Measurements from ENCODE around the gene INSM2. TPM values are rescaled to one million over a fixed set of nuclear protein-coding genes. Genes with fewer than 3 reads are reported as not detected.

The INSM2 gene
- total RNA-seq, 1 donor from 2014 or later = not detected

DNA sequence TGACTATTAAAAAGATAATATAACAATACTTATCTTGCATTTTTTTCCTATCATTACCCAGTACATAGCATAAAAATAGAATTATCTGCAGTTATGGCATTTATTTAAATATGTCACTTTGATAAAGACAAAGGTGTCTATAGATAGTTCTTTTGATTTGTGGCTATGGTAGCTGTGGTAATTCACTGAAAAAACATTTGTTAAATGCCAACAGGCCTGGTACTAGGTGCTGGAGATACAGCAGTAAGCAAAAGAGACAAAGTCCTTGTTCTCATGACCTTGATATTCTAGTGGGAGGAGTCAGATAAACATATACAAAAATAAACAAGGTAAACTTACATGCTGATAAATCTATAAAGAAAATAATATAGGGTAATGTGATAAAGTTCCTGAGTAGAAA, 44.7 kb downstream of the INSM2 start:
- no peaks in the 10 kb centered on the region for H3K36me3 ChIP-seq (ENCODE audit: control insufficient read depth, insufficient read depth, low read length)
- no peaks in the 10 kb centered on the region for H3K27me3 ChIP-seq (ENCODE audit: control insufficient read depth, insufficient read depth, low read length)
- TF ChIP-seq, protein P1, sequence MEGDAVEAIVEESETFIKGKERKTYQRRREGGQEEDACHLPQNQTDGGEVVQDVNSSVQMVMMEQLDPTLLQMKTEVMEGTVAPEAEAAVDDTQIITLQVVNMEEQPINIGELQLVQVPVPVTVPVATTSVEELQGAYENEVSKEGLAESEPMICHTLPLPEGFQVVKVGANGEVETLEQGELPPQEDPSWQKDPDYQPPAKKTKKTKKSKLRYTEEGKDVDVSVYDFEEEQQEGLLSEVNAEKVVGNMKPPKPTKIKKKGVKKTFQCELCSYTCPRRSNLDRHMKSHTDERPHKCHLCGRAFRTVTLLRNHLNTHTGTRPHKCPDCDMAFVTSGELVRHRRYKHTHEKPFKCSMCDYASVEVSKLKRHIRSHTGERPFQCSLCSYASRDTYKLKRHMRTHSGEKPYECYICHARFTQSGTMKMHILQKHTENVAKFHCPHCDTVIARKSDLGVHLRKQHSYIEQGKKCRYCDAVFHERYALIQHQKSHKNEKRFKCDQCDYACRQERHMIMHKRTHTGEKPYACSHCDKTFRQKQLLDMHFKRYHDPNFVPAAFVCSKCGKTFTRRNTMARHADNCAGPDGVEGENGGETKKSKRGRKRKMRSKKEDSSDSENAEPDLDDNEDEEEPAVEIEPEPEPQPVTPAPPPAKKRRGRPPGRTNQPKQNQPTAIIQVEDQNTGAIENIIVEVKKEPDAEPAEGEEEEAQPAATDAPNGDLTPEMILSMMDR (IDR thresholded peaks at IDR 0.05; ENCODE audit: insufficient read depth, low read length, poor library complexity, severe bottlenecking) = no peak
- no peak overlapping the region for H3K4me3 ChIP-seq (ENCODE audit: low read depth, low read length)
- no peak for DNase-seq (ENCODE audit: low read depth)

Other genes starting within 250 kb of the INSM2 start
- 181 and 214 TPM in 2 replicates for gene PSMA6, start 241.8 kb upstream of the INSM2 start, total RNA-seq
- gene NFKBIA, start 129.4 kb upstream of the INSM2 start, total RNA-seq = 196 and 240 TPM in 2 replicates